Caco-2 (cell line): ENCODE data around the gene COX4I2. TPM values are rescaled to one million over a fixed set of nuclear protein-coding genes. Genes with fewer than 3 reads are reported as not detected.

Experiments
- BruUV-seq: library from RNA; stranded (reverse); fragments of 400-500 nt; replicated peaks from 2 replicates; lab custom pipeline; 2021; lab: Mats Ljungman, UMichigan
- CTCF ChIA-PET: fragments of 300-600 bp; sonication (Branson Sonifier 250); formaldehyde crosslinking; loops from one replicate; lab custom pipeline; 2022; ENCODE audit warnings: antibody characterized with exemption; lab: Charles Lee
- POLR2A ChIA-PET: fragments of 300-600 bp; sonication (Branson Sonifier 250); formaldehyde crosslinking; loops from one replicate; lab custom pipeline; 2022; ENCODE audit warnings: antibody characterized with exemption; lab: Charles Lee
- DNase-seq, 2 experiments: peaks; one replicate each; pipeline versions ENCODE4 v3.0.0 to v3.0.0-alpha.2; 2020 to 2022
- H3K27me3 ChIP-seq: replicated peaks from 2 replicates; pipeline ENCODE4 v1.6.0; 2011; ENCODE audit warnings: low read length; ENCODE audit not compliant: control insufficient read depth, insufficient read depth
- H3K36me3 ChIP-seq: 2 replicates; pipeline ENCODE4 v1.5.1; 2011; ENCODE audit warnings: low read length; ENCODE audit not compliant: control insufficient read depth, insufficient read depth
- H3K4me1 ChIP-seq: fragments of 250-450 bp; sonication (Bioruptor Pico); 2 replicates; pipeline ENCODE4 v1.5.1; 2020; ENCODE audit warnings: mild to moderate bottlenecking
- H3K4me3 ChIP-seq: 2 replicates; pipeline ENCODE4 v1.5.1; 2011; ENCODE audit warnings: low read depth, mild to moderate bottlenecking, control low read depth, low read length
- H3K9me3 ChIP-seq: fragments of 250-450 bp; sonication (Bioruptor Pico); 2 replicates; pipeline ENCODE4 v1.5.1; 2020; ENCODE audit warnings: mild to moderate bottlenecking, moderate library complexity
- H3K27ac Mint-ChIP-seq: one replicate; pipeline ENCODE4 v1.8.0; 2022; ENCODE audit warnings: mixed read lengths; ENCODE audit not compliant: unreplicated experiment
- H3K27me3 Mint-ChIP-seq: one replicate; pipeline ENCODE4 v1.8.0; 2022; ENCODE audit warnings: mixed read lengths; ENCODE audit not compliant: insufficient read depth, unreplicated experiment
- H3K36me3 Mint-ChIP-seq: one replicate; pipeline ENCODE4 v1.8.0; 2022; ENCODE audit warnings: mild to moderate bottlenecking, mixed read lengths; ENCODE audit not compliant: insufficient read depth, unreplicated experiment
- H3K4me1 Mint-ChIP-seq: one replicate; pipeline ENCODE4 v1.8.0; 2022; ENCODE audit warnings: low read depth, mixed read lengths; ENCODE audit not compliant: unreplicated experiment
- H3K4me3 Mint-ChIP-seq: one replicate; pipeline ENCODE4 v1.8.0; 2022; ENCODE audit warnings: mild to moderate bottlenecking, moderate library complexity, mixed read lengths; ENCODE audit not compliant: unreplicated experiment
- H3K9me3 Mint-ChIP-seq: one replicate; pipeline ENCODE4 v1.8.0; 2022; ENCODE audit warnings: mixed read lengths; ENCODE audit not compliant: unreplicated experiment
- CTCF ChIP-seq, 2 experiments: fragments of 200-600 bp in 1 of 2; IDR thresholded peaks; 1 replicate in 1 of 2; 2 replicates in 1 of 2; pipeline versions ENCODE4 v1.5.1 to v1.8.0; 2011 to 2022; ENCODE audit warnings: antibody characterized with exemption in 1 of 2, control low read depth in 1 of 2, inconsistent platforms in 1 of 2, low read depth in 1 of 2, low read length in 1 of 2, mild to moderate bottlenecking in 1 of 2, moderate library complexity in 1 of 2; ENCODE audit not compliant: insufficient read depth in 1 of 2, severe bottlenecking in 1 of 2, unreplicated experiment in 1 of 2
- intact Hi-C: fragments of 100-400 bp; cut with micrococcal nuclease; formaldehyde crosslinking; loops from one replicate; pipeline ENCODE4 v1.10.0; 2022; ENCODE audit not compliant: unreplicated experiment
- total RNA-seq: library from RNA; stranded (reverse); gene quantifications from 2 replicates; pipeline ENCODE4 v1.2.3, GENCODE V29; 2022

Gene COX4I2
- total RNA-seq, 1 experiment from 2014 or later: not detected

- CTCF ChIA-PET: interaction anchor here (0.6 to 2.9 kb wide), 9 partner anchors 10 to 123 kb away, joined by 3 to 21 read pairs (median 4); no protein-coding TSS in a partner anchor
- no peaks in the 10 kb centered on the region for H3K9me3 Mint-ChIP-seq
- TF ChIP-seq CTCF (IDR thresholded peaks at IDR 0.05; ENCODE audit: insufficient read depth in 1 of 2, low read depth in 1 of 2, low read length in 1 of 2, severe bottlenecking in 1 of 2, unreplicated experiment in 1 of 2): no peak
- H3K4me1 ChIP-seq: peaks cover 69% of the 10 kb centered on the region
- TSS peak; percentile 2 for BruUV-seq
- H3K4me3 Mint-ChIP-seq: no peak overlapping the region
- DNase-seq: no peak
- H3K27me3 Mint-ChIP-seq: no peaks in the 10 kb centered on the region
- intact Hi-C loops: no loop called here
- no peaks in the 10 kb centered on the region for H3K27me3 ChIP-seq
- no peaks in the 10 kb centered on the region for H3K9me3 ChIP-seq
- H3K4me3 ChIP-seq: no peak overlapping the region
- H3K27ac Mint-ChIP-seq: peak overlapping the region; percentile 82
- H3K36me3 Mint-ChIP-seq: peaks cover 98% of the 10 kb centered on the region
- peaks cover 81% of the 10 kb centered on the region for H3K4me1 Mint-ChIP-seq
- H3K36me3 ChIP-seq: peaks cover 20% of the 10 kb centered on the region
- POLR2A ChIA-PET: interaction anchor here (0.7 to 1.3 kb wide), 5 partner anchors 10 to 37 kb away, joined by 3 to 10 read pairs (median 4); partner anchors contain the start of gene BCL2L1
These were observed 48.3 kb downstream of the COX4I2 start for GRCh38 chr20:31685853-31686643.

DNA sequence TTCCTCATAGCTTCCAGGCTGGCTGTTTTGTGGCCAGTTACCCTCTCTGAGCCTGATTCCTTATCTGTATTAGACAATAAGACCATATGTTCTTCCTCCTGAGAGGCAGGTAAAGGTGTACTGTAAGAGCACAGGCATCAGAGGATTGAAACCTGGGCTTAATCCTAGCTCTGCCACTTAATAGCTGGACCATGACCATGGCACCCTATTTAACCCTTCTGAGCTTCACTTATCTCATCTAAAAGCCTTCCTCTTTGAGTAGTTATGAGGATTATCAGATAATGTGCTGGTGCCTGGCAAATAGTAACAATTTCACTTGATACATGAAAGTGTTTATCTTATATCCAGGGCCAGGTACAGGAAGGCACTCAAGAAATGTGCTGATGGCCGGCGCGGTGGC, 50.1 kb downstream of the COX4I2 start:
- Histone ChIP-seq H3K4me1 (peaks cover 64% of the 10 kb centered on the region), H3K4me3 (no peak overlapping the region), H3K36me3 (peaks cover 16% of the 10 kb centered on the region), H3K9me3 (no peaks in the 10 kb centered on the region), H3K27me3 (no peaks in the 10 kb centered on the region)
- TF ChIP-seq CTCF (IDR thresholded peaks at IDR 0.05; ENCODE audit: insufficient read depth in 1 of 2, low read depth in 1 of 2, low read length in 1 of 2, severe bottlenecking in 1 of 2, unreplicated experiment in 1 of 2): no peak
- intact Hi-C loops: no loop called here
- BruUV-seq: no TSS peak
- no peaks in the 10 kb centered on the region for H3K9me3 Mint-ChIP-seq
- peaks cover 100% of the 10 kb centered on the region for H3K36me3 Mint-ChIP-seq
- H3K4me3 Mint-ChIP-seq: no peak overlapping the region
- peaks cover 78% of the 10 kb centered on the region for H3K4me1 Mint-ChIP-seq
- H3K27ac Mint-ChIP-seq: peak overlapping the region; percentile 82
- no peak for DNase-seq
- ChIA-PET CTCF (no interaction called here), POLR2A (interaction anchor here (0.8 to 1.0 kb wide), 2 partner anchors 20 to 32 kb away, joined by 3 to 5 read pairs; no protein-coding TSS in a partner anchor)
- H3K27me3 Mint-ChIP-seq: no peaks in the 10 kb centered on the region

DNA sequence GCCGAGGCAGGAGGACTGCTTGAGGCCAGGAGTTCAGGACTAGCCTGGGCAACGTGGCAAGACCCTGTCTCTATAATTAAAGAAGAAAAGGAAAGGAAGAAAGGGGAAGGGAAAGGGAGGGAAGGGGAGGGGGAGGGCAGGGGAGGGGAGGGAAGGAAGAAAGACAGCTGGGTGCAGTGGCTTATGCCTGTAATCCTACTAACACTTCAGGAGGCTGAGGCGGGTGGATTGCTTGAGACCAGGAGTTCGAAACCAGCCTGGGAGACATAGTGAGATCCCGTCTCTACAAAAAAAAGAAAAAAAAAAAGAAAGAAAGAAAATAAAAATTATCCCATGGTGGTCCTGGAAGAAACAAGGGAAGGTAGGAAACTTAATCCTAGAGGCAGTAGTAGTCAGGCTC, 51.4 kb downstream of the COX4I2 start:
- no peaks in the 10 kb centered on the region for H3K27me3 Mint-ChIP-seq
- DNase-seq: no peak
- peaks cover 73% of the 10 kb centered on the region for H3K4me1 Mint-ChIP-seq
- BruUV-seq: no TSS peak
- Histone ChIP-seq H3K27me3 (no peaks in the 10 kb centered on the region), H3K4me3 (no peak overlapping the region), H3K4me1 (peaks cover 62% of the 10 kb centered on the region), H3K9me3 (no peaks in the 10 kb centered on the region), H3K36me3 (peaks cover 17% of the 10 kb centered on the region)
- peaks cover 100% of the 10 kb centered on the region for H3K36me3 Mint-ChIP-seq
- ChIA-PET POLR2A (no interaction called here), CTCF (no interaction called here)
- TF ChIP-seq CTCF (IDR thresholded peaks at IDR 0.05; ENCODE audit: insufficient read depth in 1 of 2, low read depth in 1 of 2, low read length in 1 of 2, severe bottlenecking in 1 of 2, unreplicated experiment in 1 of 2): no peak
- peak overlapping the region; percentile 31 for H3K4me3 Mint-ChIP-seq
- intact Hi-C loops: no loop called here
- H3K27ac Mint-ChIP-seq: peak overlapping the region; percentile 82
- H3K9me3 Mint-ChIP-seq: no peaks in the 10 kb centered on the region
